8988T (cell line): Measurements from ENCODE around the gene TCEAL1.
"Not testable (repeated sequence)": the region's sequence is repeated elsewhere in the genome, so short reads cannot be mapped to it uniquely, and the experiment has no call there.

ENCODE experiments used
- DNase-seq: peaks from one replicate; pipeline ENCODE4 v3.0.0; 2011

The TCEAL1 gene

DNA sequence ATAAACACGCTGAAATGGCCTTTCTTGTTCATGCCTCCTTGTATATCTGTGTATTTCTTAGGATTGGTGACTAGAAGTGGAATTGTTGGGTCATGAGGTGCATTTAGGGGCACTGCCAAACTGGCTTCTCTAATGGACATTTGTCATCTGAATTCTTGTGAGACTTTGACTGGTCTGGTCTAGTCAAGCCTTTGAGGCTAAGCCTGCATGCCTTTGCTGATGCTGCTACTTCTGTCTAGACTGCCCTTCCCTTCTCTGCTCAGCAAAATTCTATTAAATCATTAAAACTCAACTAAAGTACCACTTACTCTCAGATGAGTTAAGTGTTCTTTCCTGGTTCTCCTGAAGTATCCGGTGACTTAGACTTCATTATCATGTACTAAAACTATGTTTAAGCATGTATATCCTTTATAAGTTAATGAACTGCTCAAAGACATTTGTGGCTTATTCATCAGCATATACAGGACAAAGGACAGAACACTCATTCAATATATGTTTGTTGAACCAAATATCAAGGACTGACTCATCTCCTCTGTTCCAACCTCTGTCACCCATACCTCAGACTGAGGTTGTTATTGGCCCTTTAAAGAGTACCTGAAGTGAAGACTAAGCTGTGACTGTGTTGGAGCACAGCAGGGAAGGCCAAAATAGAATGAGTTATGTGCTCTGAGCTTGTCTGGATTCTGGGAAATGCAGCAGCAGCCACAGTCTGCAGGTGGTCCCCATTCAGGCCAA, 9.0 kb downstream of the TCEAL1 start:
- no peak for DNase-seq

DNA sequence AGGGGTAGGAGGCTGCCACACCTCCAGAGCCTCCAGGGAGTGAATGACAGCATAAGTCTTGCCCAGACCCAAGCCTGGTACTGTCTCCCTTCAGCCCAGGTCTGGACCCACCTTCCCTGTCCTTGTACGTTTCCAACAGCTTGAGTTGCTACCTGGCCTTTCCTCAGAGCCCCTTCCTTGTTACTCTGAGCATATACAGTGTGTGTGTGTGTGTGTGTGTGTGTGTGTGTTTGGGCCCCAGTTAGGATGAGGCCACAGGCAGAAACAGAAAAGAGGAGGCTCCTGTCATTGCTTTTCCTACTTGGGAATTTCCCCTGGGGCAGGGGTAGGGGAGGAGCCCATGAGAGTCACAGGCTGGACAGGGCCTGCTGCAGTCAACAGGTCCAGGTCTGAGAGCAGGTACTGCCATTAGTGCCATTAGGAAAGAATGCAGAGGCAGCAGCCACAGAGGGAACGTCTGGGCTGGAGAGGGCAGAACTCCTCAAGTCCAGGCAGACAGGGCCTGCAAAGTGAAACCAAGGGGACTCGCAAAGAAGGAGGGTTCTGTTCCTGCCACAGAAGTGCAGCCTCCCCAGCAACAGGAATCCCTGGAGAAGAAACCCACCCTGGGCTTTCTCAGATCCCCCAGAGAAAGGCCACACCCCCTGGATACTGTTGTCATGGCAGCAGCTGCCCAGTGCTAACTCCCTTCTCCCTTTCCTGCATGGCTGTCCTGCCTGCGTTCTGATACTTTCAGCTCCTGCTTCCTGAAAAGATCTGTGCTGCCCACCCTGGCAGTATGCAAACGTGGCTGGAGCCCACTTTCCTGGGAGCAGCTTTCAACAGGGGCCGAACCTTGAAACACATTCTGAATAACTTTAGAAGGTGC, 9.9 kb downstream of the TCEAL1 start:
- DNase-seq = not testable (repeated sequence)

DNA sequence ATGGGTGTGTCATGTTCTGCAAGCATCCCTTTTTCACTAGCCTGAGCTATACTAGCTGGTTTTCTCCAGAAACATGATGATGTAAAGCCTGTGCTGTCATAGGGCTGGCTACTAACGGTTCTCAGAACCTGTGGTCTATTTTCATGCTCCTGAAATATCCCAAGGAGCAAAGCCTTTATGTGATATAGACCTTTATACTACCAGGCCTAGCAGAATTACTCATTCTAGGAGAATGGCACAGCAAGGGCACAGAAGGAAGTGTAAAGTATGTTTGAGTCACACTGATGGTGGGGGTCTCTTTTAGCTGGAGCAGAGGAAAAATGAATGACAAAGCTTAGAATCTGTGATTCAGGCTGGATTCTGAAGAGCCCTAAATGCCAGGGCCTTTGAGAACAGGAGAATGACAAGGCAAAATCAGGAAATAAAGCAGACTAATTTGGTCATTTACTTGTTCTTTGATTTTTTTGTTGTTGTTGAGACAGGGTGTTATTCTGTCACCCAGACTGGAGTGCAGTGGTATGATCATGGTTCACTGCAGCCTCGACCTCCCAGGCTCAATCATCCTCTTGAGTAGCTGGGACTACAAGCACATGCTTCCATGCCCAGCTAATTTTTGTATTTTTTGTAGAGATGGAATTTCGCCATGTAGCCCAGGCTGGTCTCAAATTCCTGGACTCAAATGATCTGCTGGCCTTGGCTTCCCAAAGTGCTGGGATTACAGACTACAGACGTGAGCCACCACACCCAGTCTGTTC, 11.8 kb downstream of the TCEAL1 start:
- no peak for DNase-seq

DNA sequence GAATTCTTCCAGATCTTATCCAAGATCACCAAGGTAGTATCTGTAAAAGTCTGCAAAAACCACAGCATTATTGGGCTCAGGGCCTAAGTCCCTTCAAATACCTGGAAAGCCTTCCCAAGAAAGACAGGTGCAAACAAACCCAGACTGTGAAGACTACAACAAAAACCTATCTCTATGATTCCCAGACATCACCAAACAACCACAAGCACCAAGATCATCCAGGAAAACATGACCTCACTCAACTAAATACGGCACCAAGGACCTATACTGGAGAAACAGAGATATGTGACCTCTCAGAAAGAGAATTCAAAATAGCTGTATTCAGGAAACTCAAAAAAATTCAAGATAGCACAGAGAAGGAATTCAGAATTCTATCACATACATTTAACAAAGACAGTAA, 15.3 kb downstream of the TCEAL1 start:
- DNase-seq = no peak

DNA sequence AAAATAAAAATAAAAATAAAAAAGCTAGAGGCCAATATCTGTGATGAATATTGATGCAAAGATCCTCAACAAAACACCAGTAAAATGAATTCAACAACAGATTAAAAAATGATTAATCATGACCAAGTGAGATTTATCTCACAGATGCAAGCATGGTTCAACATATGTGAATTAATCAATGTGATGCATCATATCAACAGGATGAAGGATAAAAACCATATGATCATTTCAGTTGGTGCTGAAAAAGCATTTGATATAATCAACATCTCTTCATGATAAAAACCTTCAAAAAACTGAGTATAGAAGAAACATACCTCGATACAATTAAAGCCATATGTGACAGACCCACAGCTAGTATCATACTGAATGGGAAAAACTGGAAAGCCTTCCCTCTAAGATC, 18.9 kb downstream of the TCEAL1 start:
- DNase-seq = no peak

DNA sequence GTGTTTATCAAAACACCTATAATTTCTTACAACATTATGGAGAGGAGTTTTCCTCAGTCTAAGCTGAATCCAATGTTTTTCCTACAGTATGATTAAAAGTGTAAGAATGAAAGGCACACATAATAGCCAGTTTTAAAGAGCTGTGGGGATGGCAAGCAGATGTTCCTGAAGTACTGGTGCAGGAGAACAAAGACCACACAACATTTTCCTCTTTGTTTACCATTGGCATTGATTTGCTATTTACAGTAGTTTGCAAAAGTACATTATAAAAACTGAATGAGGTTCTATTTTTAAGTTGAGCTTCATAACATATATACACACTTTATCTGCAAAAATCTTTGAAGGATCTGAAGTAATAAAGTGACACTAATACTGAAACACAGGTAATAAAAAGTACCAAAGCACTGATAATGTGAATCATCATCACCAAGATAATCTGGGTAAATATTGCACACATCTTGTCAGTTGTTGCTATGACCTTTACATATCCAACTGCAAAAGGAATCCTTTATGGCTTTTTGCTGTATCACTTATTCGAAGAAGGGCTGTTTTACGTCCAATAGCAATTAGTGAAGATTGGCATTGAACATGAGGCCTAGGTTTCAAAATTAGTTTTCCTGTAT, 22.5 kb downstream of the TCEAL1 start:
- DNase-seq = no peak

DNA sequence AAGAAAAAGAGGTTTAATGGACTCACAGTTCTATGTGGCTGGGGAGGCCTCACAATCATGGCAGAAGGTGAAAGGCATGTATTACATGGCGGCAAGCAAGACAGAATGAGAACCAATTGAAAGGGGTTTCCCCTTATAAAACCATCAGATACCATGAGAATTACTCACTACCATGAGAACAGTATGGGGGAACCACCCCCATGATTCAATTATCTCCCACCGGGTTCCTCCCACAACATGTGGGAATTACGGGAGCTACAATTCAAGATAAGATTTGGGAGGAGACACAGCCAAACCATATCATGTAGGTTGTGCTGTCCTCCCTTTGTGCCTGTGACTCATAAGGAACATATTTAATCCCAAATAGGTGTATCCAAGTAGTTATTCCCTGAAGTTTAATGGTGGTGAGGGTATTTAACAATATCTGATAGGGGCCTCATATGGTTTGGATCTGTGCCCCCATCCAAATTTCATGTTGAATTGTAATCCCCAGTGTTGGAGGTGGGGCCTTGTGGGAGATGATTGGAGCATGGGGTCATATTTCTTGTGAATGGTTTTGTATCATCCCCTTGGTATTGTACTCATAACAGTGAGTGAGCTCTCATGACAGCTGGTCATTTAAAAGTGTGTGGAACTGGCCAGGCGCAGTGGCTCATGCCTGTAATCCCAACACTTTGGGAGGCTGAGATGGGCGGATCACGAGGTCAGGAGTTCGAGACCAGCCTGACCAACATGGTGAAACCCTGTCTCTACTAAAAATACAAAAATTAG, 26.6 kb downstream of the TCEAL1 start:
- not testable (repeated sequence) for DNase-seq

DNA sequence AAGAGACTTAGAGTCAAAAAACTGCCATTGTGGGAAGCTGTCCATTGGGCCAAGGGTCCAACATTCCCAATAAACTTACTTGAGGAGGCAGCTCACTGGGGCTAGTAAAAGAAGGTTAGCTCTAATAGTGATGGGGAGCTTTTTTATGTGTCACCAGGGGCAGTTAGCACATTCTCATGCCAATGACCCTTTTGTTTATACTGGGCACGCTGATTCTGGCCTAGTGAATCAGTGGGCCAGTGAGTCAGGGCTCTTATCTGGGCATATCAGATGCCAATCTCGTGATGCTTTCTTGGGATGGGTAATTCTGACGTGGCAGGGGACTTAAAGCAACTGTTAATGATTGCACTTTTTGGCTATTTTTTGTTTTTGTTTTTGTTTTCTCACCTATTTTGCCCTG, 27.8 kb downstream of the TCEAL1 start:
- DNase-seq = peak; percentile 18

DNA sequence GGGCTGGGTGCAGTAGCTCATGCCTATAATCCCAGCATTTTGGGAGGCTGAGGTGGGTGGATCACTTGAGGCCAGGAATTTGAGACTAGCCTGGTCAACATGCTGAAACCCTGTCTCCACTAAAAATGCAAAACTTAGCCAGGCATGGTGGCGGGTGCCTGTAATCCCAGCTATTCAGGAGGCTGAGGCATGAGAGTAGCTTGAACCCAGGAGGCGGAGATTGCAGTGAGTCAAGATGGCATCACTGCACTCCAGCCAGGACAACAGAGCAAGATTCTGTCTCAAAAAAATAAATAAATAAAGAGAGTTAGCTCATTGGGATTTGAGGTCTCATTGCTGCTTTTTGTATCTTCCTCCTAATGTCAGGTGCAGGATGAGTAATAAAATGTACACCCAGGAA, 28.3 kb downstream of the TCEAL1 start:
- DNase-seq = not testable (repeated sequence)

DNA sequence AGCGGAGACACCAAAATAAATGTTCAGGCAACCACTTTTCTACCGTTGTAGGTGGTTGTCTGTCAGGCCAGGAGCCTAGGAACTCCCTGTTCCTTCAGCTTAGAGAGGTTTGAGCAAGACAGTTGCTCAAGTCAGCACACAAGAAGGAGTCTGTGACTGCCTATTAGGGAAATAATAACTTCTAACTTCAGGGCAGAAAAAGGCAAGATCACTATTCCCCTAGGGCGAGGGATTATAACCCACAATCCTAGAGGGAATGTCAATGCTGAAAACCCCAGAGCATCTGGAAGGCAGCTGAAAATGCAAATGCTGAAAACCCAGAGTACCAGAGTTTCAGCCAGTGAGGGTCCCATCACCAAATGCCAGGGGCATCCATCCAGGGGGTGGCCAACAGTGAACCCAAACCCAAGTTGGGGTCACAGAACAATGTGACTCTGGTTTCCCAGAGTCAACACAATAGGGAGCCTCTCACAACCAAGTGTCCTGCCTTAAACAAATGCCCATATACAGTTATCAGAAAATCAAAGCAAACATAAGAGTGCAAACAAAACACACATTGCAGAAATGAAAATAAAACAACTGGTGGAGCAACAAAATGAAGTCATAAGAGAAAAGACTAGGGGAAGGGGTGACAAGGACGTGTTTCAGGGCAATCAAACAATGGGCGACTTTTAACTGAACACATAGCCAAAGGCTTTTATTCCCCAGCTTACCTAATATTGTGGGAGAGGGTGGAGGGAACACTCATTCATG, 30.1 kb downstream of the TCEAL1 start:
- no peak for DNase-seq

DNA sequence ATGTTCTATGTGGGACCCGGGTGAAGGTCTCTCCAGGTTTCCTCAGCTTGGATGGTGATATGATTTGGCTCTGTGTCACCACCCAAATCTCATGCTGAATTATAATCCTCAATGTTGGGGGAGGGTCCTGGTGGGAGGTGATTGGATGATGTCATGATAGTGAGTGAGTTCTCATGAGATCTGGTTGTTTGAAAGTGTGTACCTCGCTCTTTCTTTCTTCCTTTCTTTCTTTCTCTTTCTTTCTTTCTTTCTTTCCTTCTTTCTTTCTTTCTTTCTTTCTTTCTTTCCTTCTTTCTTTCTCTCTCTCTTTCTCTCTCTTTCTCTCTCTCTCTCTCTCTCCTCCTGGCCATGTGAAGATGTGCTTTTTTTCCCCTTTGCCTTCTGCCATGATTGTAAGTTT, 30.7 kb downstream of the TCEAL1 start:
- not testable (repeated sequence) for DNase-seq

DNA sequence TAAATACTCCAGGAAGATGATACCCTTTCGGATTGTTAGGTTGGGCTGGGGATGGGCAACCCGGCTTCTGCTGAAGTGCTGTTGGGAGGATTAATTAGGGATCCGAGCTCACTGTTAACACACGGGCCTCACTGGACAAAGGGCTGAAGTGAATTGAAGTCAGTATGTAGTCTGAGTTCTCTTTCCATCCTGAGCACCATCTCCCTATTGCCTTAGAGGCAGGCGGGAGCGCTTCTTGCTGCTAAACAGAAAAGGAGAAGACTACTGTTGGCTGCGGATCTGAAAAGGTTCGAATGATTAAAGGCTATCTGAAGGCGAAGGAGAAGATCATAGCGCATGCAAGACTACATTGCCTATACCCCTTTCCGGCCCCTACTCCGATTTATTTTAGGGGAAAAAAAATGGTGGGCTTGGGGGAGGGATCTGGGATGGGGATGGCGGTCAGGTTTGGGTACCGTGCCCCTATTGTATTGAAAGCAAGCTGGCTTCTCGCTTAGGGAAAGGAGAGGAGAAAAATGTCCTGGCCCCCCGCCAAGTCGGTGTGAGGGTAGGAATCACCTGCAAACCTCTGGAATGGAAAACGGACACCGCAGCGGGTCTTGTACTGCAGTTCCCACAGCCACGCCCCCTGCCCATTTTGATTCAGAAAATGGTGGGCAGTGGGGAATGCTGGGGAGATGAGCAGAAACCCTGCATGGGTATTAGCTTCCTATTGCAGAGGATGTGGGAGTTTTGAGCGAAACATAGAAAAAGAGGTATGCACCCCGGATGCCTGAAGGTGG, 35.4 kb downstream of the TCEAL1 start:
- DNase-seq = no peak

DNA sequence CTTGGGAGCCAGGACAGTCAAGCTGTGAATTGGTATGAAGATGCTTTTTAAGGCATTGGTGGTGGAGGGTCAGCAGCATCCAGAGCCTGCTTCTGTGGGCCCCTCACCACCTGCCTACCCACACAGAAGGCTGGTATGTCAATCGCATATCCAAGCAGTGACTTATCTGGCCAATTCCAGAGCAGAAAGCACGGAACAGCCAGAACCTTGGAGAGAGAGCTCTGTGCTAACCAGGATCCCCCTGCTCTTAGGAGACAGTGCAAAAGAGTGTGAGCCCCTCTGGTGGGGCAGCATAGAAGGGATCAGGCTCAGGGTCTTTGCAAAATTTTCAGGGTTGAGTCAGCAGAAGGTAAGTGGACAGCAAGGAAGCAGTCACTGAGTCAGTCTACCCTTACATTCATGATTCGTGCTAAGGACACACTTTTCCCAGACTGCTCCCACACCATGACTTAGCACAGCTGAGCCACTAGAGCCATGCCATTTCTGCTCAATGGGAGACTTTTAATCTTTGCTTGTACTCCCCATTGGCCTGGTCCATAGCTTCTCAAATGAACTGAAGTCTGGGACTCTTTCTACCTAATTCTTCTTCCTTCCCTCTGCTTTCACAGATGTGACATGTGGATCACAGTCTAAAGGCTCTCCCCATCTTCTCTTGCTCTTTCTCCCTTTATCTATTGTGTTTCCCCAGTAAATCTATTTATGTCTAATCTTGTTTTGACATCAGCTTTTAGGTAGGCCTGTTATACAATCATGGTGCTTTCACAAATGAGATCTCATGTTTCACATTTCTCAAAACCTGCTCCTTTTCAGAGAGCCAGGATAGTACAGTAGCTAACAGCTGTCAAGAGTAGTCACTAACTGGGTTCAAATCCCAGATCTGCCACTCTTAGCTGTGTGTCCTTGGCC, 37.7 kb downstream of the TCEAL1 start:
- DNase-seq = no peak

DNA sequence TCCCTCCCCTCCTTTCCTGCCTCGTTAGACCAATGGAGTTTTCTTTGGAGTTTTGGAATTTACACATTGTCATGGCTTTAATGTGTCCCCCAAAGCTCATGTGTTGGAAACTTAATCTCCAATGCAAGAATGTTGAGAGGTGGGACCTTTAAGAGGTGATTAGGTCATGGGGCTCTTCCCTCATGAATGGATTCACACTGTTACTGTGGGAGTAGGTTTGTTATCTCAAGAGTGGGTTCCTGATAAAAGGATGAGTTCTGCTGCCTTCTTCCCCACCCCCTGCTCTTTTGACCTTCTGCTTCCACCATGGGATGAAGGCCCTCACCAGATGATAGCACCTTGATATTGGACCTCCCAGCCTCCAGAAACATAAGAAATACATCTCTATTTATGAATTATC, 41.0 kb downstream of the TCEAL1 start:
- DNase-seq = no peak

DNA sequence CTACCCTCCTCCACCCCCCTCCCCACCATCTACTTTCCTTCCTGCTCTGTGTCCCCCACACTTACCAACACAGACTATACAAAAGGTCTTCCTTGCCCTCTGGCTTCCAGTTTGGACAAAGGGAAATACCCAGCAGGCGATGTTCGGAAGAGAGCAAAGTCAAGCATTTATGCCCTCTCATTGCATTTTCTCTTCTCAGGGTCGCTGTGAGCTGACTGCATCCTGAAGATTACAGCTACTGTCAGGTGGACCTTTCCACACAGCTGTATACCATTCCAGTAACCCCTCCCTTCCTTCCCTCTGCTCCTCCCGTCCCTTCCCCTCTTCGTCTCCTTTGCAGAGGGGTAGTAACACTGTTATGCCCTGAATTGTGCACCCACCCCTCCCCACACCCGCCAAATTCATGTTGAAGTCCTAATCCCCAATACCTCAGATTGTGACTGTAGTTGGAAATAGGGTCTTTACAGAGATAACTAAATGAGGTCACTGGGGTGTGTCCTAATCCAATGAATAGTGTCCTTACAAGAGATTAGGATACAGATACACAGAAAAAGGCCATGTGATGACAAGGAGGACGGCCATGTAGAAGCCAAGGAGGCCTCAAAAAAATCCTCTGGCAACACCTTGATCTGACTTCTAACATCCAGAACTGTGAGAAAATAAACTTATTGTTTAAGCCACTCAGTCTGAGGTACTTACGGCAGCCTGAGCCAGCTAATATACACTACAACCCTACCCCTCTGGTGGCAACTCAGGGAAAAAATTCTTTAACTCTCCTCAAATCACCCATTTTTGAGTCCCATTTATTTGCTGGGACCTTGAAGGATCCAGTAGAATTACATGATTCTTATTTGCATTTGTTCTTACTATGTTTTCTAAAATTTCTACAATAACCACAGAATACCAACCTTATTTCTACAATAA, 46.0 kb downstream of the TCEAL1 start:
- DNase-seq = no peak

DNA sequence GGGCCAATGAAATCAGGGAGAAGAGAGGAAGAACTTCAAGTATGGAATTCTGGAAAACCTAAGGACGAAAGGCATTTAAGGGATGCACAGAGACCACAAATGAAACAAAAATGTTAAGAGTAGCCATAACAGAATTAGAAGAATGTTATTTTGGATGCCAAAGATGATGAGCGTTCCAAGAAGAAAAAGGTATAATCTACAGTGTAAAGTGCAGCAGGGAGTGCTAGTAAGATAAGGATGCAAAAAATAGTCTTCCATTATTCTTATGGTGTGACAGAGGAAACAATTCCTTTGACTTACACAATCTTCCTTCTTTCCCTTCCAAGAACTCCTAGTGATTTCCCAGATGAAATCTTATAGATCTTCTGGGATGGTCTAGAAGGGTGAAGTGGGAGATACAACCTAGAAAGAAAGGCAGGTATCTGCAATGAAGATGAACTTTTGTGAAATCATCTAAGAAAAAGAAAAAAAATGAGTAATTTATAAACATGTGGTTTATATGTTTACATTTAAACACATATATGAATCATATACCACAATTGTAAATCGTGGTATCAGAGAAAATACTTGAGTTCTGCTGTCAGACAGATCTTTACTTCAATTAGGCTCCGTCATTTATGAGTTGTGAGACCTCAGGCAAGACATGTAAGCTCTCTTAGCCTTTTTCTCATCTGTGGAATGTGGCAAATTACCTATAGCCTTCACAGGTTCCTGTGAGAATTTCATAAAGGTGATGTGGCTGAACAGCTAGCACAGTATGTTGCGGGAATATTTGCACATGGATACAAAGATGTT, 49.6 kb downstream of the TCEAL1 start:
- no peak for DNase-seq
